Neural crest cell (in vitro differentiated cells): ENCODE data around the gene HSP90AA1. TPM values are rescaled to one million over a fixed set of nuclear protein-coding genes. Genes with fewer than 3 reads are reported as not detected.
"Not testable (repeated sequence)": the region's sequence is repeated elsewhere in the genome, so short reads cannot be mapped to it uniquely, and the experiment has no call there.

Source experiments
- DNase-seq: peaks from one replicate; pipeline ENCODE4 v3.0.0; 2021; ENCODE audit warnings: low read depth, mixed read lengths, low spot score
- H3K27ac Mint-ChIP-seq: one replicate; pipeline ENCODE4 v1.8.0; 2021; ENCODE audit warnings: mild to moderate bottlenecking, mixed read lengths; ENCODE audit not compliant: unreplicated experiment
- H3K27me3 Mint-ChIP-seq: 2 replicates; pipeline ENCODE4 v1.8.0; 2021; ENCODE audit warnings: low read depth, mild to moderate bottlenecking, mixed read lengths
- H3K36me3 Mint-ChIP-seq: 2 replicates; pipeline ENCODE4 v1.8.0; 2021; ENCODE audit warnings: low read depth, mild to moderate bottlenecking, mixed read lengths
- H3K4me1 Mint-ChIP-seq: 2 replicates; pipeline ENCODE4 v1.8.0; 2021; ENCODE audit warnings: mixed read lengths
- H3K4me3 Mint-ChIP-seq: one replicate; pipeline ENCODE4 v1.8.0; 2021; ENCODE audit warnings: mild to moderate bottlenecking, mixed read lengths
- H3K9me3 Mint-ChIP-seq: 2 replicates; pipeline ENCODE4 v1.8.0; 2021; ENCODE audit warnings: mixed read lengths
- CTCF ChIP-seq: fragments of 200-600 bp; sonication (generic); conservative IDR thresholded peaks from 2 replicates; pipeline ENCODE4 v1.5.0; 2021; ENCODE audit warnings: antibody characterized with exemption, mild to moderate bottlenecking
- total RNA-seq: library from RNA; stranded (reverse); gene quantifications from 2 replicates; pipeline ENCODE4 v1.2.1, GENCODE V29; 2021

Gene HSP90AA1
- total RNA-seq, 1 donor from 2014 or later = 760 TPM

GRCh38 chr14:102071283-102071998 lies 15.4 kb downstream of the HSP90AA1 start:
- Mint-ChIP-seq H3K27me3 (no peaks in the 10 kb centered on the region), H3K4me1 (peaks cover 18% of the 10 kb centered on the region), H3K27ac (peak overlapping the region; percentile 69), H3K4me3 (peak overlapping the region; percentile 21), H3K36me3 (peaks cover 5% of the 10 kb centered on the region), H3K9me3 (peaks cover 2% of the 10 kb centered on the region)
- DNase-seq = no peak
- TF ChIP-seq CTCF = no peak

- no peaks in the 10 kb centered on the region for H3K9me3 Mint-ChIP-seq
- peaks cover 30% of the 10 kb centered on the region for H3K4me1 Mint-ChIP-seq
- no peak overlapping the region for H3K27ac Mint-ChIP-seq
- no peak for DNase-seq
- no peak for TF ChIP-seq CTCF
- H3K4me3 Mint-ChIP-seq = no peak overlapping the region
- H3K36me3 Mint-ChIP-seq = no peaks in the 10 kb centered on the region
- H3K27me3 Mint-ChIP-seq = no peaks in the 10 kb centered on the region
Observed at GRCh38 chr14:102066041-102066451, 20.8 kb downstream of the HSP90AA1 start.

DNA sequence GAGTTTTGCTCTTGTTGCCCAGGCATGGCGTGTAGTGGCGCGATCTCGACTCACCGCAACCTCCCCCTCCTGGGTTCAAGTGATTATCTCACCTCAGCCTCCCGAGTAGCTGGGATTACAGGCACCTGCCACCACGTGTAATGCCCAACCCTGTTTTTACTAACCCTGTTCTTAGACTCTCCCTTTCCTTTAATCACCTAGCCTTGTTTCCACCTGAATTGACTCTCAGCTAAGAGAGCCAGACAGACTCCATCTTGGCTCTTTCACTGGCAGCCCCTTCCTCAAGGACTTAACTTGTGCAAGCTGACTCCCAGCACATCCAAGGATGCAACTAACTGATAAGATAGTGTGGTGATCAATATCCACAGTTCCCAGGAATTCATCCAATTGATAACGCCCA lies 22.3 kb downstream of the HSP90AA1 start:
- not testable (repeated sequence) for H3K9me3 Mint-ChIP-seq, H3K36me3 Mint-ChIP-seq, DNase-seq, H3K4me3 Mint-ChIP-seq, H3K27ac Mint-ChIP-seq, H3K27me3 Mint-ChIP-seq
- H3K4me1 Mint-ChIP-seq = peaks cover 27% of the 10 kb centered on the region

DNA sequence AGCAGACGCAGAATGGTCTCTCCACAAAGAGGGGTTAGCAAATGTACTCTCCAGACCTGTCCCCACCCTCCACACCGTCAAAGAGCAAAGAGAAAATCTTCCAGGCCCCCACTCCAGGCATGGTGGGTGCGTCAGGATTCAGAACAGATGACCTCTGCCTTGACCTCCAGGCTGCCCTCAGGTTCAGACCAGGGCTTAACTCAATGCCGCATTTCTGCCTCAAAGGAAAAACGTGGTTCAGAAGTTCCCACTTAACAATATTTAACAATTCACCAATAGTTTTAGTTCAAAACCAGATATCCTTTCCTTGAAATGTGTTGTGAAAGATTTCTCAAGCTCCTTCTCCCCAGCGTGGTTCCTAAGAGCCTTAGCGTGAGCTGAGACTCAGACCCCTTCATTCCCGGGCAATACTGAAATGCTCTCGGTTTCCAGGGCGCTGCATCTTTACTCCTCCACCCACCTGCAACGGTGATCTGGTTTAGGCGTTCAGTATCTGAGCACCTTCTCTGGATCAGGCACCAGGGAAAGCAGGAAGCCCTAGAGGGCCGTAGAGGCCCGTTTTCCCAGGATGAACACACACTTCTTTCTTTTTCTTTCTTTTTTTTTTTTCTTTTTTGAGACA lies 22.9 kb downstream of the HSP90AA1 start:
- H3K27me3 Mint-ChIP-seq = no peaks in the 10 kb centered on the region
- no peak overlapping the region for H3K4me3 Mint-ChIP-seq
- no peak for DNase-seq
- H3K4me1 Mint-ChIP-seq = peaks cover 29% of the 10 kb centered on the region
- no peak for TF ChIP-seq CTCF
- H3K27ac Mint-ChIP-seq = no peak overlapping the region
- H3K36me3 Mint-ChIP-seq = no peaks in the 10 kb centered on the region
- H3K9me3 Mint-ChIP-seq = no peaks in the 10 kb centered on the region

GRCh38 chr14:102063109-102063807 lies 23.6 kb downstream of the HSP90AA1 start:
- Mint-ChIP-seq H3K27me3 (no peaks in the 10 kb centered on the region), H3K9me3 (no peaks in the 10 kb centered on the region), H3K4me1 (peaks cover 32% of the 10 kb centered on the region), H3K27ac (no peak overlapping the region), H3K4me3 (no peak overlapping the region), H3K36me3 (no peaks in the 10 kb centered on the region)
- peak; percentile 70 for TF ChIP-seq CTCF
- DNase-seq = peak; percentile 63

DNA sequence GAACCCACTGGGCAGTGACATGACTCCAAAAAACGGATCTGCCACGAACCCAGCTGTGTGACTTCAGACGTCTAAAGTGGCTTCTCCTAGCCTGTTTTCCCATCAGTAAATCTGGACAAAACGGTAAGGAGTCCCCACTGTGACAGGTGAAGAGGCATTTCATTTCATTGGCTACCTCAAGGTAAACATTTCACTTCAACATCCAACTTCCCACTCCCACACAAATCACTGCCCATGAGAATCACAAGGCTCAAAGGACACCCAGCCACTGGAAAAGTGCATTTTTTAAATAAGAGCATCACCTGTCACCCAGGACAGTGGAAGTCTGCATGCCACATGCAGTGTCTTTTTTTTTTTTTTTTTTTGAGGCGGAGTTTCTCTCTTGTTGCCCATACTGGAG lies 27.9 kb downstream of the HSP90AA1 start:
- no peak overlapping the region for H3K27ac Mint-ChIP-seq
- no peaks in the 10 kb centered on the region for H3K27me3 Mint-ChIP-seq

More for the DNA sequence above, 27.9 kb downstream of the HSP90AA1 start:
- DNase-seq = no peak
- TF ChIP-seq CTCF = no peak
- Mint-ChIP-seq H3K9me3 (no peaks in the 10 kb centered on the region), H3K4me1 (peaks cover 25% of the 10 kb centered on the region), H3K4me3 (no peak overlapping the region), H3K36me3 (peaks cover 13% of the 10 kb centered on the region)
